Measurements from ENCODE around the gene KIF1B.
A peak's percentile ranks its signal among the peaks of the same experiment; 100 is the strongest.

The KIF1B gene

GRCh38 chr1:10428984-10429383, 218.6 kb downstream of the KIF1B start:
- DNase-seq, result no peak

GRCh38 chr1:10429868-10430215, 219.5 kb downstream of the KIF1B start:
- peak in 1 of 2 experiments; percentile 44 for DNase-seq

- peak; percentile 81 to 93 for DNase-seq
Measured at GRCh38 chr1:10430216-10431069, 220.1 kb downstream of the KIF1B start, which contains the start of gene CENPS. Gene CENPS (plus strand): TSS chr1:10430433. CDS start chr1:10430518, 85 bp downstream.

All from NCI-H1930 (cell line).